Renal cortex interstitium (tissue), 11 donors: ENCODE results near the gene LCP2. TPM values are rescaled to one million over a fixed set of nuclear protein-coding genes. Genes with fewer than 3 reads are reported as not detected.

Source experiments
- DNase-seq, 11 donors: peaks; one replicate each; pipeline ENCODE4 v3.0.0-alpha.2; 2013; ENCODE audit warnings: low read depth in 9 of 11, low spot score in 4 of 11; ENCODE audit errors: extremely low read depth in 1 of 11
- polyA plus RNA-seq, 3 donors: library from polyadenylated mRNA; unstranded; fragments of 120-200 nt; gene quantifications; one replicate each; pipeline ENCODE4 v1.2.1, GENCODE V29; 2013; ENCODE audit not compliant: insufficient read length in 3 of 3

The LCP2 gene
- polyA plus RNA-seq, 3 donors, result 3.1 to 3.4 (median 3.3) TPM

GRCh38 chr5:170302653-170303501, 5.3 kb upstream of the LCP2 start:
- peak in 2 of 11 donors; percentile 39 to 54 for DNase-seq

DNA sequence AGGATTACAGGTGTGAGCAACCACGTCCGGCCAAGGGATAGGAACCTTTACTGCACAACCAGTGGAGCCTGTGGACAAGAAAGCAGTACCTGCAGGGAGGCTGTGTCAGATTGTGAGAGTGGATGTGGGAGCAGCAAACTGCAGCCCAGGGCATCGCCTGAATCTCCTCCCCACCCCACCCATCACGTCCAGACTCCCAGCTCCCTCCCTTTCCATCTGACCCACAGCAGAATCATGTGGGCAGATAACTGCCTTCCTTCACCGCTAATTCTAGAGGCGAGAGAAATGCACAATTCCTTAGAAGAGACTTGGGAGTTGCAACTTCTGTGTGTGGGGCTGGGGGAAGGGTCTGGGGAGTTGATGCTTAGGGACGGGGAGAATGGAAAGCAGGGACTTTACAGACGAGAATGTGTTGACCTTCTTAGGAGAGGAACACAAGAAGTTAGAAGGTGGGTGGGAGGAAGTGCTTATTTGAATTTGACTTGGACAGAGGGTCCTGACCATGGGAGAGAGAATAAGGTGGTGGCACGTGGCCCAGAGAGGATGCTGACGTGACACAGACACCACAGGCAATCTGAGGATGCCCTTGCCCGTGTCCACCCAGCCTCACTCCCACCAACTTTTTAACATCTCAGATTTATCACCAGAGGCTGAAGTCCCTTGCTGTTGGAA, 4.5 kb upstream of the LCP2 start:
- DNase-seq, result no peak

- no peak for DNase-seq
These were observed 3.6 kb upstream of the LCP2 start for GRCh38 chr5:170301149-170301548.

DNA sequence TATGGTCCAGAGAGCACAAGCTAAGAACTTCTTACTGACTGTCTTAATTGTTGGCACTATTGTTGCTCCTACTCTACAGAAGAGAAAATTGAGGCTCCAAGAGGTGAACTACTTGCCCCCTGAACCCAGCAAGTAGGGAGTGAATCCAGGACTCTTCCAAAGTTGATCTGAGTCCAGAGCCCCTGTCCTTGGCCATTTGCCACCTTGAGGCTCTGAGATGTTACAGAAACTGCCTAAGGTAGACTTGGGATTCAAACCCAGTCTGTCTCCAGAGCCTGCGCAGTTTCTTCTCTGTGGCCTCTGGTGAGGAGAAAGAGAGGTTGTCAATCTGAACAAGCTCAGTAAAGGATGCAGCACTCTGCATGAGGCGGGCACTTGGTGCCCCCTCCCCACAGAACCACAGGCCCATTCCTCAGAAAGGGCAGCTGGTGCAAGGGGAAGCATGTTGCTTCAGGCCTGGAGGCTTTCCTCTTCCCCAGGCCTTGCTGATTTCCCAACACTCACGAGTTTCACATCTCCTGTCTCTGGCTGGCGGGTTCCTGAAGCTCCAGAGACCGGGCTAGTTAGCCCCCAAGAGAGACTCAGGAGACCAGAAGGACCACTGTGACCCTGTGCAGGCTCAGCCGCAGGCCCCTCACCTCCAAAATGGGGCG, 2.9 kb upstream of the LCP2 start:
- DNase-seq, result no peak

DNA sequence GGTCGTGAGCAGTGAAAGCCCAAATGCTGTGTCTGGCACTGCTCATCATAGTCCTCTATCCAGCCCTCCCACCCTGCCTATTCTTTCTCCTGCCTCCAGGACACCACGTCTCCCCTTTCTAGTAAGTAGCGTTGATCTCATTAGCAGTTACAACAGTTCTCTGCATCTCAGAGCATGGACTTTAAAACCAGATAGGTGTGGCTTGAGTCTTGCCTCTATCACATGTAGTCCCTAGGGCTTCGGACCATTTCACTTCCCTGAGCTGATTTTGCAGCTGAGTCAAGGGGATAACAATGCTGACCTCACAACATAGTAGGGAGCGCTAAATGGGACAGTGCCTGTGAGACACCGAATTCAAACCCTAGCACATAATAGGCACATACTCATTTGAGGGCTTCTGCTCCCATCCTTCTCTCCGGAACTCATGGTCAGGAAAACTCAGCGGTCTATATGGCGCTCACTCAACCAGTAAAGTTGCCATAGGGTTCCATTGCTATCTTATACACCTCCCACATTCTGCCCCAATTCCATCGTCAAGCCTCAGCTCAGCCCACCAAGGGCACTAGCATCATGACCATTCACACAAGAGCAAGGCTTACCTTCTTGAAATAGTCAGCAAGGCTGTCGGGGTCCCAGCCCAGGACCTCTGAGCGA, 515 bp downstream of the LCP2 start:
- no peak for DNase-seq

GRCh38 chr5:170296036-170296934, 1.3 kb downstream of the LCP2 start:
- DNase-seq, result no peak

- DNase-seq, result no peak
These were observed 3.0 kb downstream of the LCP2 start for GRCh38 chr5:170294556-170294955.

DNA sequence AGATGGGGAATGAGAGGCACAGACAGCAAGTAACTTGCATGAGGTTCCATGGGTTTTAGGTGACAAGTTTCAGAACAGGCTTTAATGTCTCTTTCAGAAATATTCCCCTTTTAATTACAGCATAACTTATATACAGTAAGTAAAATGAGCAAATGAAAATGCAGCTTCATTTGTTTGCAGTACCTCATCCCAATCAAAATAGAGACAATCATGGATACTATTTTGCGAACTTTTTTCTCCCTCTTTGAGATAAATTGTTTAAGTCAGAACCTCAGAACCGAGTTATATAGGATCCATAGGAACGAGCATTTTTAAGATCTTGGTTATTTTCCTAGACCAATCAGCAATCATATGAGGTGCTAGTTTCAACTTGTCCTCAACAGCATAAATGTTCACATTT, 3.5 kb downstream of the LCP2 start:
- no peak for DNase-seq

DNA sequence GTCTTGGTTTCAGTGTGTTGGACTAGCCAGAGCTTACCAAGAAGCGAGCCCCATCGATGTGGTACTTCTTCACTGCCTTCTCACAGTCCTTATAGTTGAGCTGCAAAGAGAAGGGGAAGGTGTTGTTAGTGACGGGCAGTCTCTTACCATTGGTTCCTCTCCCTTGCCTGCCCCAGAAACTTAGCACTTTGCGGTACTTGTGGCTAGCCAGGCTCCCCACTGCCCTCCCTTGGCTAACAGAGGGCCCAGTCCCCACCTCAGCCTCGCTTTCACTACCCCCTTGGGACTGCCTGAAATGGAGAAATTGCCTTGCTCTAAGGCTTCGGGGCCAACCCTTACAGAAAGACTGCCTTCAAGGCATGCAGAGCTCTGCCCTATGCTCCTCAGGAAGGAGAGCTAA, 4.3 kb downstream of the LCP2 start:
- DNase-seq, result no peak

- DNase-seq, result no peak
These were observed 5.1 kb downstream of the LCP2 start for GRCh38 chr5:170292179-170293104.

DNA sequence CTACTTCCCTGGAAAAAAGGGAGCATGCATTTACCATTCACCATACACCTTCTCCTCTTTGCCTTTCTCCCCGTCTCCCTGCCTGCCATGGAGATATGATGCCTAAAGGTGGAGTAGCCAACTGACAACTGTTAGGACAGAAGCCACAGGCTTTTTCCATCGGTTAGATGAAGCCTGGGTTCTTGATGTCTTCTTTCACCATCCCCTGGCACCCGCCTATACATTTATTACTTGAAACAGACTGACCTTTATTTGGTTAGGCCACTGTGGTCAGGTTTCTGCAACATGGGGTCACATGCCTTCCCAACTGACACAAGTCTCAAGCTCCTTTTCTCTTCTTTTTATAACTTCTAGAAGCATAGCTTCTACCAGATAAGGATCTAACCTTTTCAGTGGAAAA, 7.1 kb downstream of the LCP2 start:
- no peak for DNase-seq

DNA sequence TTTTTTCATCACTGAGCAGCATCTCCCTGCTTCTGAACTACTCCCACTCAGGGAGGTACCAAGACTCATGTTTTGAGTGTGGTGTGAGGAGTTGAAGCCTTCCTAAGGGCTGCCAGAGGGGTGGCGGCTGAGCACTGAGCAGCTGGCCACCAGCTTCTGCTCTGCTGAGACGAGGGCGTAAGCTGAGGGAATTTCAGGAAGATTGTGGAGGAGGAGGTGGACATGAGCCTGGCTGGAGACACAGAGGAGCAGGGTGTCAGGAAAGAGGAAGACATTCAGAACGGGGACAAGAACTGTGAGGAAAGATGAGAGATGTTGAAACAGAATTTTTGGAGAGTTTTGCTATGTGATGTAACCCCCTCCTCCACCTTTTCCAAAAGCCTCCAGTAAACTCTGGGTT, 7.8 kb downstream of the LCP2 start:
- DNase-seq, result no peak

GRCh38 chr5:170289121-170289520, 8.5 kb downstream of the LCP2 start:
- no peak for DNase-seq

- DNase-seq, result no peak
These were observed 9.0 kb downstream of the LCP2 start for GRCh38 chr5:170288551-170288950.

DNA sequence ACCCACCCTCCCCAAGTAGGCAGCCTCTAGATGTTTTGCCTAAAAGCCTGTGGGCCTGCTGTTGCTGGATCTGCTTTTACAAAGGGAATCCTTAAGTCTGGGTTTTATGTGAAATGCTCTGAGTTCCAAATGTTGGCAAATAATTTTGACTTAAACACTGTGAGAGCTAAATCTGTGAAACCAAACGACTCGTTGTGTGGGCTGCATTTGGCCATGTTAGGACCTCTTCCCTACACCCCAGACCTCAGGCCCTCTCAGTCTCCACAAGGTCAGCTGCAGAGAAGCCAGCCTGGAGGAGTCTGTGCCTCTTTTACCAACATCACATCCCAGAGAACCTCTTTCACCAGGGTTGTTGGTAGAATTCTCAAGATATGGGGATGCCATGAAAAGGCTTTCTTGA, 9.4 kb downstream of the LCP2 start:
- DNase-seq, result no peak

GRCh38 chr5:170287532-170287931, 10.0 kb downstream of the LCP2 start:
- DNase-seq, result no peak

- DNase-seq, result no peak
These were observed 11.1 kb downstream of the LCP2 start for GRCh38 chr5:170286386-170286925.
